DND-41 (cell line): ENCODE measurements around the gene TCF25.

Experiments used
- ATAC-seq: fragments of 200-7000 bp; cut with Tn5 transposase; 3 replicates; pipeline ENCODE4 v1.9.1; 2021; ENCODE audit warnings: low read depth; ENCODE audit not compliant: insufficient read depth
- DNase-seq: peaks from one replicate; pipeline ENCODE4 v3.0.0-alpha.2; 2020
- H2AFZ ChIP-seq: 2 replicates; pipeline ENCODE4 v1.6.0; 2012; ENCODE audit warnings: low read depth, low read length
- H3K27ac ChIP-seq: 2 replicates; pipeline ENCODE4 v1.5.1; 2012; ENCODE audit warnings: low read length, inconsistent platforms
- H3K27me3 ChIP-seq: fragments of 200-600 bp; sonication (generic); 2 replicates; pipeline ENCODE4 v1.6.0; 2012; ENCODE audit warnings: low read length, mild to moderate bottlenecking, inconsistent platforms; ENCODE audit not compliant: insufficient read depth, poor library complexity
- H3K36me3 ChIP-seq: 2 replicates; pipeline ENCODE4 v1.5.1; 2012; ENCODE audit warnings: low read length, inconsistent platforms; ENCODE audit not compliant: insufficient read depth
- H3K4me1 ChIP-seq: 2 replicates; pipeline ENCODE4 v1.5.1; 2012; ENCODE audit warnings: mild to moderate bottlenecking, low read length; ENCODE audit not compliant: insufficient read depth
- H3K4me2 ChIP-seq: 2 replicates; pipeline ENCODE4 v1.6.0; 2012; ENCODE audit warnings: mild to moderate bottlenecking, moderate library complexity, low read length, inconsistent platforms; ENCODE audit not compliant: insufficient read depth
- H3K4me3 ChIP-seq, 2 experiments: fragments of 200-600 bp in 1 of 2; shearing (Covaris generic) in 1 of 2; 2 replicates each; pipeline ENCODE4 v1.5.1; 2012 to 2016; ENCODE audit warnings: inconsistent platforms in 2 of 2, low read length in 2 of 2, mild to moderate bottlenecking in 2 of 2, low read depth in 1 of 2, moderate library complexity in 1 of 2
- H3K79me2 ChIP-seq: 2 replicates; pipeline ENCODE4 v1.6.0; 2012; ENCODE audit warnings: low read length, inconsistent platforms; ENCODE audit not compliant: insufficient read depth
- H3K9ac ChIP-seq: 2 replicates; pipeline ENCODE4 v1.6.0; 2012; ENCODE audit warnings: low read depth, mild to moderate bottlenecking, inconsistent platforms, low read length, moderate library complexity
- H3K9me3 ChIP-seq: 2 replicates; pipeline ENCODE4 v1.5.1; 2012; ENCODE audit warnings: low read length, moderate library complexity, mild to moderate bottlenecking, inconsistent platforms; ENCODE audit not compliant: insufficient read depth, severe bottlenecking
- H4K20me1 ChIP-seq: 2 replicates; pipeline ENCODE4 v1.6.0; 2012; ENCODE audit warnings: low read length; ENCODE audit not compliant: insufficient read depth
- EZH2 ChIP-seq: IDR thresholded peaks from 3 replicates; pipeline ENCODE4 v1.6.1; 2012; ENCODE audit warnings: borderline replicate concordance, low read depth, mild to moderate bottlenecking, moderate library complexity, low read length, inconsistent platforms; ENCODE audit not compliant: severe bottlenecking
- TF ChIP-seq, protein P1 (sequence below): IDR thresholded peaks from 2 replicates; pipeline ENCODE4 v1.5.1; 2012; ENCODE audit warnings: borderline replicate concordance, low read length, moderate library complexity, mild to moderate bottlenecking; ENCODE audit not compliant: poor library complexity, severe bottlenecking; ENCODE audit errors: extremely low read depth

Gene TCF25

DNA sequence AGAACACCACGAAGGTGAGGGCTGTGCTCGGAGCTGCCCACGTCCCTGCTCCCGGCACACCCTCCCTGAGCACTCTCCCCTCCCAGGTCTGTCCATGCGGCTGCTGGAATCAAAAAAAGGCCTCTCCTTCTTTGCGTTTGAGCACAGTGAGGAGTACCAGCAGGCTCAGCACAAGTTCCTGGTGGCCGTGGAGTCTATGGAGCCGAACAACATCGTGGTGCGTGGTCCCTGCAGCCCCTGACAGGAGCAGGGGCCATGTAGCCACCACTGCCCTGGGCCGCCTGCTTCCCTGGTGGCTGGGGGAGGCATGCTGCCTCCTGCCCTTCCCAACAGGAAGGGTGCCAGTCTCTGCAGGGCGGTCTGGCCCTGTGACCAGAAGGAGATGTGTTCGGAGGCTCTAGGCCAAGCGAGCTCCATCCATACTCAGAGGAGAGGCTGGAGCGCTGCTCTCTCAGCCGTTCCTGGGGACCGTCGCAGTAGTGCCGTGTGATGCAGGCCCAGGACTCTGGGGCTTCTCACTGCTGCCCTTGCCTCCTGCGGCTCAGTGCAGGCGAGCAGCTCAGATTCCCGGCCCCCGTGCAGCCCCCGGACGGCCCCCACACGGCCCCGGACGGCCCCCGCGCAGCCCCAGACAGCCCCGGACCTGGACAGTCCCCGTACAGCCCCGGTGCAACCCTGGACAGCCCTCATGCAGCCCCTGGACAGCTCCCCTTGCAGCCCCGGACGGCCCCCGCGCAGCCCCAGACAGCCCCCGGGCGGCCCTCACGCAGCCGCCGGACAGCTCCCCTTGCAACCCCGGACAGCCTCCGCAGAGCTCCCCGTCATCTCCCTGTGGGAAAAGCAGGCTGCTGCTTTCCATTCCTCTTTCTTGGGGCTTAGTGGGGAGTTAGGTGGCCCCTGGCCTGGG is 20.5 kb downstream of the TCF25 start:
- ATAC-seq (no peak), DNase-seq (no peak)
- no peak overlapping the region for H2AFZ ChIP-seq
- no peak overlapping the region for H3K27ac ChIP-seq
- H3K79me2 ChIP-seq = peaks cover 8% of the 10 kb centered on the region
- no peak overlapping the region for H3K9ac ChIP-seq
- H4K20me1 ChIP-seq = peaks cover 38% of the 10 kb centered on the region
- H3K4me1 ChIP-seq = no peaks in the 10 kb centered on the region
- H3K27me3 ChIP-seq = no peaks in the 10 kb centered on the region
- H3K4me2 ChIP-seq = no peak overlapping the region
- H3K9me3 ChIP-seq = no peaks in the 10 kb centered on the region
- peaks cover 89% of the 10 kb centered on the region for H3K36me3 ChIP-seq
- TF ChIP-seq, protein P1, sequence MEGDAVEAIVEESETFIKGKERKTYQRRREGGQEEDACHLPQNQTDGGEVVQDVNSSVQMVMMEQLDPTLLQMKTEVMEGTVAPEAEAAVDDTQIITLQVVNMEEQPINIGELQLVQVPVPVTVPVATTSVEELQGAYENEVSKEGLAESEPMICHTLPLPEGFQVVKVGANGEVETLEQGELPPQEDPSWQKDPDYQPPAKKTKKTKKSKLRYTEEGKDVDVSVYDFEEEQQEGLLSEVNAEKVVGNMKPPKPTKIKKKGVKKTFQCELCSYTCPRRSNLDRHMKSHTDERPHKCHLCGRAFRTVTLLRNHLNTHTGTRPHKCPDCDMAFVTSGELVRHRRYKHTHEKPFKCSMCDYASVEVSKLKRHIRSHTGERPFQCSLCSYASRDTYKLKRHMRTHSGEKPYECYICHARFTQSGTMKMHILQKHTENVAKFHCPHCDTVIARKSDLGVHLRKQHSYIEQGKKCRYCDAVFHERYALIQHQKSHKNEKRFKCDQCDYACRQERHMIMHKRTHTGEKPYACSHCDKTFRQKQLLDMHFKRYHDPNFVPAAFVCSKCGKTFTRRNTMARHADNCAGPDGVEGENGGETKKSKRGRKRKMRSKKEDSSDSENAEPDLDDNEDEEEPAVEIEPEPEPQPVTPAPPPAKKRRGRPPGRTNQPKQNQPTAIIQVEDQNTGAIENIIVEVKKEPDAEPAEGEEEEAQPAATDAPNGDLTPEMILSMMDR = no peak
- no peak for TF ChIP-seq EZH2
- no peak overlapping the region for H3K4me3 ChIP-seq

DNA sequence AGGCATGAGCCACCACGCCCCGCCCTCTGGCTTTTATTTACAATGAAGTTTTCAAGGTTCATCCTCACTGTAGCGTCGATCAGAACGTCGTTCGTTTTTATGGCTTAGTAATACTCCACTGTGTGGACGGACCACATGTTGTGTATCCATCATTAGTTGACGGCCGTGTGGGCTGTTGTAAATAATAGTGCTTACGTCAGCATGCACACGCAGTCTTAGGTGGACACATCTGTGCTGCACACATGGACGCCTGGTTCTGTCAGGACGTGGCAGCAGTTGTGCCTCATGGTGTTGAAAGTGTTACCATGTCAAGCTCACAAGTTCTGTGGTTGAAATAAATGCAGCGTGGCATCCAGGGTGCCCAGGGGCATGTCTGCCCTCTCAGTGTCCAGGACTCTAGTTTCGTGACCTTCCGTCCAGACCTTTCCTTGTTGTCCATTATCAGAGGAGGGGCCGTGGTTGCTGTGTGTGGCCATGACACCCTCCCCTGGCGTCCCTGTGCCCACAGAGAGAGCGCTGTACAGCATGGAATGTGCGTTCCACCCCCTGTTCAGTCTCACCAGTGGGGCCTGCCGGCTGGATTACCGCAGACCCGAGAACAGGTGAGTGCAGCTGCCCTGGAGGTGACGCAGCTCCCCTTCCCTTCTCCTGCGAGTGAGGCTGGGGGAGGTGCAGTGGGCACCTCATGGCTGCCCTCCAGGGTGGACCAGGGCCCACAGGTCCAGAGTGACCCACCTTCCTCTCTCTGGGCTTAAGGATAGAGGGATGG is 22.3 kb downstream of the TCF25 start:
- TF ChIP-seq EZH2 = no peak
- TF ChIP-seq, protein P1 = no peak
- DNase-seq = no peak
- Histone ChIP-seq H3K9ac (no peak overlapping the region), H4K20me1 (peaks cover 47% of the 10 kb centered on the region), H3K4me1 (no peaks in the 10 kb centered on the region), H3K36me3 (peaks cover 92% of the 10 kb centered on the region), H2AFZ (no peak overlapping the region), H3K27me3 (no peaks in the 10 kb centered on the region), H3K27ac (no peak overlapping the region), H3K4me3 (no peak overlapping the region), H3K79me2 (peaks cover 8% of the 10 kb centered on the region), H3K4me2 (no peak overlapping the region), H3K9me3 (no peaks in the 10 kb centered on the region)
- ATAC-seq = no peak

DNA sequence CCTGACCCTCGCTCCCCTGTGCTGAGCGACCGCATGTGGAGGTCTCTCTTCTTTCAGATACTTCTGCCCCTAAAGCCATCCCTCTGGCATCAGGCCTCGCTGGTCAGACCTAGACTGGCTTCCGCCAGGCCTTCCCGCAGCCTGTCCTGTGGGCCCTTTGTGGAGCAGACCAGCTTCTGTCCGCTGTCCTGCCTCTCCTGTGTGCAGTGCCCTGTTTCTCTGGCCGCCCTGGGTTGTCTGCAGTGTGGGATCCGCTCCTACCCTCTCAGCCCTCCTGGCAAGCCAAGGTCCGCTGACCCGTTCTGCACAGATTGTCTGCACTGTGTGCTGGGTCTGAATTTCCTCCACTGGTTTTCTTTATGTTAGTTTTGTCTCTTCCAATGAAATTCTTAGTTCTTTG is 23.8 kb downstream of the TCF25 start:
- TF ChIP-seq, protein P1 = no peak
- no peak for TF ChIP-seq EZH2
- Histone ChIP-seq H3K4me3 (no peak overlapping the region), H3K27ac (no peak overlapping the region), H3K27me3 (no peaks in the 10 kb centered on the region), H3K4me2 (no peak overlapping the region), H2AFZ (no peak overlapping the region), H3K36me3 (peaks cover 84% of the 10 kb centered on the region), H3K79me2 (no peaks in the 10 kb centered on the region; the same call in 1 of the 2 replicates), H3K4me1 (no peaks in the 10 kb centered on the region), H3K9ac (no peak overlapping the region), H4K20me1 (peaks cover 40% of the 10 kb centered on the region), H3K9me3 (no peaks in the 10 kb centered on the region)
- DNase-seq = no peak
- no peak for ATAC-seq
